HG02970 (cell line): ENCODE results near the gene AACS.
"Not testable (repeated sequence)": the region's sequence is repeated elsewhere in the genome, so short reads cannot be mapped to it uniquely, and the experiment has no call there.

Experiments used
- ATAC-seq: cut with Tn5 transposase; IDR thresholded peaks from one replicate; pipeline ENCODE4 v1.9.1; 2021; ENCODE audit warnings: mild to moderate bottlenecking, moderate library complexity, moderate number of reproducible peaks; ENCODE audit not compliant: unreplicated experiment, low FRiP score

Gene AACS

GRCh38 chr12:125090437-125090836, 25.2 kb downstream of the AACS start:
- ATAC-seq: no peak

GRCh38 chr12:125091401-125091800, 26.2 kb downstream of the AACS start:
- ATAC-seq: no peak

- no peak for ATAC-seq
Measured at GRCh38 chr12:125092108-125092871, 27.1 kb downstream of the AACS start.

- ATAC-seq: no peak
Measured at GRCh38 chr12:125092872-125093680, 27.8 kb downstream of the AACS start.

- ATAC-seq: no peak
Measured at GRCh38 chr12:125093681-125094330, 28.6 kb downstream of the AACS start.

GRCh38 chr12:125096894-125097293, 31.7 kb downstream of the AACS start:
- ATAC-seq: no peak

- ATAC-seq: no peak
Measured at GRCh38 chr12:125097427-125097826, 32.2 kb downstream of the AACS start.

- ATAC-seq: no peak
Measured at GRCh38 chr12:125098676-125099408, 33.6 kb downstream of the AACS start.

GRCh38 chr12:125099409-125099782, 34.2 kb downstream of the AACS start:
- no peak for ATAC-seq

GRCh38 chr12:125100551-125101434, 35.6 kb downstream of the AACS start:
- no peak for ATAC-seq

GRCh38 chr12:125104982-125105381, 39.7 kb downstream of the AACS start:
- no peak for ATAC-seq

GRCh38 chr12:125105600-125105999, 40.4 kb downstream of the AACS start:
- ATAC-seq: no peak

- no peak for ATAC-seq
Measured at GRCh38 chr12:125110641-125111360, 45.6 kb downstream of the AACS start.

- ATAC-seq: no peak
Measured at GRCh38 chr12:125111403-125111802, 46.2 kb downstream of the AACS start.

GRCh38 chr12:125112614-125113013, 47.4 kb downstream of the AACS start:
- not testable (repeated sequence) for ATAC-seq

GRCh38 chr12:125113263-125113662, 48.0 kb downstream of the AACS start:
- no peak for ATAC-seq

- ATAC-seq: no peak
Measured at GRCh38 chr12:125113789-125114188, 48.6 kb downstream of the AACS start.

GRCh38 chr12:125114365-125115141, 49.3 kb downstream of the AACS start:
- no peak for ATAC-seq
